Measurements from ENCODE around the gene ANAPC16. TPM values are rescaled to one million over a fixed set of nuclear protein-coding genes. Genes with fewer than 3 reads are reported as not detected.
A peak's percentile ranks its signal among the peaks of the same experiment; 100 is the strongest.

Gene ANAPC16
- total RNA-seq, 1 donor from 2014 or later: 33.7 TPM

- no peak for DNase-seq (ENCODE audit: low read depth)
- TF ChIP-seq, protein P1, sequence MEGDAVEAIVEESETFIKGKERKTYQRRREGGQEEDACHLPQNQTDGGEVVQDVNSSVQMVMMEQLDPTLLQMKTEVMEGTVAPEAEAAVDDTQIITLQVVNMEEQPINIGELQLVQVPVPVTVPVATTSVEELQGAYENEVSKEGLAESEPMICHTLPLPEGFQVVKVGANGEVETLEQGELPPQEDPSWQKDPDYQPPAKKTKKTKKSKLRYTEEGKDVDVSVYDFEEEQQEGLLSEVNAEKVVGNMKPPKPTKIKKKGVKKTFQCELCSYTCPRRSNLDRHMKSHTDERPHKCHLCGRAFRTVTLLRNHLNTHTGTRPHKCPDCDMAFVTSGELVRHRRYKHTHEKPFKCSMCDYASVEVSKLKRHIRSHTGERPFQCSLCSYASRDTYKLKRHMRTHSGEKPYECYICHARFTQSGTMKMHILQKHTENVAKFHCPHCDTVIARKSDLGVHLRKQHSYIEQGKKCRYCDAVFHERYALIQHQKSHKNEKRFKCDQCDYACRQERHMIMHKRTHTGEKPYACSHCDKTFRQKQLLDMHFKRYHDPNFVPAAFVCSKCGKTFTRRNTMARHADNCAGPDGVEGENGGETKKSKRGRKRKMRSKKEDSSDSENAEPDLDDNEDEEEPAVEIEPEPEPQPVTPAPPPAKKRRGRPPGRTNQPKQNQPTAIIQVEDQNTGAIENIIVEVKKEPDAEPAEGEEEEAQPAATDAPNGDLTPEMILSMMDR (conservative IDR thresholded peaks at IDR 0.05; ENCODE audit: low read depth, low read length): no peak
These were observed 54.9 kb downstream of the ANAPC16 start for GRCh38 chr10:72270607-72271281.

GRCh38 chr10:72272689-72273409 lies 57.0 kb downstream of the ANAPC16 start:
- TF ChIP-seq, protein P1 (conservative IDR thresholded peaks at IDR 0.05; ENCODE audit: low read depth, low read length): no peak
- DNase-seq (ENCODE audit: low read depth): no peak
- H3K4me3 ChIP-seq (ENCODE audit: low read depth, low read length): peak overlapping the region; percentile 98

More at GRCh38 chr10:72270607-72271281, 54.9 kb downstream of the ANAPC16 start:
- no peak overlapping the region for H3K4me3 ChIP-seq (ENCODE audit: low read depth, low read length)

DNA sequence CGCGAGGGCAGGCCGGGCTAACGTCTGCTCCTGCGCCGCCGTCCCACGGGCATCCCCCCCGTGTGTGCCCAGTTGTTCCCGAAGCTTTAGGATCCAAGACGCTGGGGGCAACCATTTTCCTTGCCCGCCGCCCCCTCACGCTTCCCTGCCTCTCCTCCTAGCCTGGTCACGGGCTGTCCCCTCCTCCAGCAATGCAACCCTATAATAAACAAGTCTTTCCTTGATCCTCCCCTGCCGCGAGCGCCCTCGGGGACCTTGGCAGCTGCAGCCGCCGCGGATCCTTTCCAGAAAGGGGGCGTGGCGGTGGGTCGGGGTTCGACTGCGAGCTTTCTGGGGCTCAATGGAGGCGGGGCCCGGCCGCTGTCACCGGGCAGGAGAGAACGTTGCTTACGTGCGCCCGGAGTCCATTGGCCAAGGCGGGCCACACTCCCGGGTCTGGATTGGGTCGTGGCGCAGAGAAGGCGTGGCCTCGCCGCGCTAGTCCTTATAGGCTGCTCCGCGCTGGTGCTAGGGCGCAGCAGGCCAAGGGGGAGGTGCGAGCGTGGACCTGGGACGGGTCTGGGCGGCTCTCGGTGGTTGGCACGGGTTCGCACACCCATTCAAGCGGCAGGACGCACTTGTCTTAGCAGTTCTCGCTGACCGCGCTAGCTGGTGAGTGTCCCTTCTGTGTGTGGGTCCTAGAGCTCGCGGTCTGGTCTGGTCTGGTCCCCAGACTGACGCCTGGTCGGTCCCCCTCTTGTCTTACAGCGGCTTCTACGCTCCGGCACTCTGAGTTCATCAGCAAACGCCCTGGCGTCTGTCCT lies 57.8 kb downstream of the ANAPC16 start, which contains the start of gene DDIT4:
TSS of gene DDIT4 (plus strand) at position 515 of the 803 bp plus-strand sequence. CDS start 293 bp downstream, outside the sequence.
- peak within 1 kb of the TSS; percentile 98 for H3K4me3 ChIP-seq (ENCODE audit: low read depth, low read length)
- DNase-seq (ENCODE audit: low read depth): no peak
- TF ChIP-seq, protein P1 (conservative IDR thresholded peaks at IDR 0.05; ENCODE audit: low read depth, low read length): no peak

GRCh38 chr10:72274213-72274729 lies 58.5 kb downstream of the ANAPC16 start:
- DNase-seq (ENCODE audit: low read depth): no peak
- H3K4me3 ChIP-seq (ENCODE audit: low read depth, low read length): peak overlapping the region; percentile 98
- TF ChIP-seq, protein P1 (conservative IDR thresholded peaks at IDR 0.05; ENCODE audit: low read depth, low read length): no peak

GRCh38 chr10:72274730-72275350 lies 59.0 kb downstream of the ANAPC16 start:
- TF ChIP-seq, protein P1 (conservative IDR thresholded peaks at IDR 0.05; ENCODE audit: low read depth, low read length): peak; percentile 70
- no peak for DNase-seq (ENCODE audit: low read depth)
- H3K4me3 ChIP-seq (ENCODE audit: low read depth, low read length): peak overlapping the region; percentile 98

DNA sequence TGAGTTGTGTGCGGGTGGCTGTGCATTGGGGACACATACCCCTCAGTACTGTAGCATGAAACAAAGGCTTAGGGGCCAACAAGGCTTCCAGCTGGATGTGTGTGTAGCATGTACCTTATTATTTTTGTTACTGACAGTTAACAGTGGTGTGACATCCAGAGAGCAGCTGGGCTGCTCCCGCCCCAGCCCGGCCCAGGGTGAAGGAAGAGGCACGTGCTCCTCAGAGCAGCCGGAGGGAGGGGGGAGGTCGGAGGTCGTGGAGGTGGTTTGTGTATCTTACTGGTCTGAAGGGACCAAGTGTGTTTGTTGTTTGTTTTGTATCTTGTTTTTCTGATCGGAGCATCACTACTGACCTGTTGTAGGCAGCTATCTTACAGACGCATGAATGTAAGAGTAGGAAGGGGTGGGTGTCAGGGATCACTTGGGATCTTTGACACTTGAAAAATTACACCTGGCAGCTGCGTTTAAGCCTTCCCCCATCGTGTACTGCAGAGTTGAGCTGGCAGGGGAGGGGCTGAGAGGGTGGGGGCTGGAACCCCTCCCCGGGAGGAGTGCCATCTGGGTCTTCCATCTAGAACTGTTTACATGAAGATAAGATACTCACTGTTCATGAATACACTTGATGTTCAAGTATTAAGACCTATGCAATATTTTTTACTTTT lies 59.7 kb downstream of the ANAPC16 start:
- no peak for DNase-seq (ENCODE audit: low read depth)
- TF ChIP-seq, protein P1 (conservative IDR thresholded peaks at IDR 0.05; ENCODE audit: low read depth, low read length): no peak
- H3K4me3 ChIP-seq (ENCODE audit: low read depth, low read length): peak overlapping the region; percentile 98
